CD14-positive monocyte (primary cell): ENCODE data around the gene ACTBL2. TPM values are rescaled to one million over a fixed set of nuclear protein-coding genes. Genes with fewer than 3 reads are reported as not detected.
"Not testable (repeated sequence)": the region's sequence is repeated elsewhere in the genome, so short reads cannot be mapped to it uniquely, and the experiment has no call there.

ENCODE experiments used
- DNase-seq, 3 donors: peaks; one replicate each; pipeline ENCODE4 v3.0.0-alpha.2; 2011 to 2022
- H2AFZ ChIP-seq: 2 replicates; pipeline ENCODE4 v1.6.0; 2012; ENCODE audit warnings: mild to moderate bottlenecking, low read depth, low read length, inconsistent platforms; ENCODE audit not compliant: insufficient read depth, poor library complexity, severe bottlenecking
- H3K27ac ChIP-seq, 2 donors: 1 replicate in 1 of 2; 2 replicates in 1 of 2; pipeline ENCODE4 v1.5.1; 2012 to 2013; ENCODE audit warnings: low read length in 2 of 2, control low read depth in 1 of 2, inconsistent platforms in 1 of 2, low read depth in 1 of 2, mild to moderate bottlenecking in 1 of 2
- H3K27me3 ChIP-seq, 2 donors: one replicate each; pipeline versions ENCODE4 v1.6.0 to v1.6.1; 2011 to 2013; ENCODE audit warnings: low read length in 2 of 2; ENCODE audit not compliant: control insufficient read depth in 2 of 2, insufficient read depth in 2 of 2
- H3K36me3 ChIP-seq, 2 donors: replicated peaks in 1 of 2; 1 replicate in 1 of 2; 2 replicates in 1 of 2; pipeline versions ENCODE4 v1.5.1 to v1.6.1; 2012 to 2013; ENCODE audit warnings: low read length in 2 of 2, control low read depth in 1 of 2, inconsistent platforms in 1 of 2, mild to moderate bottlenecking in 1 of 2; ENCODE audit not compliant: insufficient read depth in 2 of 2, control insufficient read depth in 1 of 2
- H3K4me1 ChIP-seq, 2 donors: 1 replicate in 1 of 2; 2 replicates in 1 of 2; pipeline versions ENCODE4 v1.5.1 to v1.6.1; 2012 to 2013; ENCODE audit warnings: low read length in 2 of 2, control low read depth in 1 of 2, inconsistent platforms in 1 of 2, mild to moderate bottlenecking in 1 of 2, moderate library complexity in 1 of 2; ENCODE audit not compliant: insufficient read depth in 2 of 2, control insufficient read depth in 1 of 2
- H3K4me2 ChIP-seq: replicated peaks from 2 replicates; pipeline ENCODE3; 2012; ENCODE audit warnings: low read length, moderate library complexity, mild to moderate bottlenecking; ENCODE audit not compliant: poor library complexity, severe bottlenecking; ENCODE audit errors: extremely low read depth
- H3K4me3 ChIP-seq, 3 experiments: fragments of 200-600 bp in 1 of 3; sonication (generic) in 1 of 3; replicated peaks in 1 of 3; 1 replicate in 2 of 3; 2 replicates in 1 of 3; pipeline ENCODE4 v1.5.1; 2011 to 2013; ENCODE audit warnings: low read length in 3 of 3, mild to moderate bottlenecking in 3 of 3, control low read depth in 2 of 3, low read depth in 2 of 3, inconsistent platforms in 1 of 3, moderate library complexity in 1 of 3
- H3K79me2 ChIP-seq: 2 replicates; pipeline ENCODE4 v1.6.0; 2012; ENCODE audit warnings: mild to moderate bottlenecking, control low read depth, inconsistent platforms, low read length, moderate library complexity; ENCODE audit not compliant: insufficient read depth
- H3K9ac ChIP-seq: 2 replicates; pipeline ENCODE4 v1.6.0; 2017; ENCODE audit warnings: low read length, mild to moderate bottlenecking; ENCODE audit not compliant: insufficient read depth, poor library complexity, severe bottlenecking
- H3K9me3 ChIP-seq, 2 donors: replicated peaks in 1 of 2; 1 replicate in 1 of 2; 2 replicates in 1 of 2; pipeline versions ENCODE4 v1.5.1 to v1.6.1; 2012 to 2013; ENCODE audit warnings: low read length in 2 of 2, control low read depth in 1 of 2; ENCODE audit not compliant: control insufficient read depth in 1 of 2, insufficient read depth in 1 of 2
- H4K20me1 ChIP-seq: 2 replicates; pipeline ENCODE4 v1.6.0; 2012; ENCODE audit warnings: mild to moderate bottlenecking, low read length, control low read depth, moderate library complexity; ENCODE audit not compliant: insufficient read depth
- H3K27ac Mint-ChIP-seq, 7 donors: one replicate each; pipeline ENCODE4 v1.8.0; 2020; ENCODE audit warnings: mild to moderate bottlenecking in 7 of 7, mixed read lengths in 7 of 7, moderate library complexity in 6 of 7, inconsistent platforms in 2 of 7
- H3K27me3 Mint-ChIP-seq, 3 donors: one replicate each; pipeline ENCODE4 v1.8.0; 2021 to 2022; ENCODE audit warnings: low read depth in 3 of 3, mild to moderate bottlenecking in 3 of 3, mixed read lengths in 3 of 3, moderate library complexity in 3 of 3, inconsistent platforms in 1 of 3
- H3K36me3 Mint-ChIP-seq, 2 donors: one replicate each; pipeline ENCODE4 v1.8.0; 2020; ENCODE audit warnings: mixed read lengths in 2 of 2, inconsistent platforms in 1 of 2, mild to moderate bottlenecking in 1 of 2
- H3K4me1 Mint-ChIP-seq: one replicate; pipeline ENCODE4 v1.8.0; 2020; ENCODE audit warnings: mild to moderate bottlenecking, mixed read lengths
- H3K4me3 Mint-ChIP-seq, 2 donors: one replicate each; pipeline ENCODE4 v1.8.0; 2020; ENCODE audit warnings: mild to moderate bottlenecking in 2 of 2, mixed read lengths in 2 of 2, moderate library complexity in 1 of 2
- H3K9me3 Mint-ChIP-seq, 7 donors: one replicate each; pipeline ENCODE4 v1.8.0; 2020 to 2022; ENCODE audit warnings: mixed read lengths in 7 of 7, mild to moderate bottlenecking in 6 of 7, moderate library complexity in 6 of 7, inconsistent platforms in 2 of 7
- CTCF ChIP-seq: fragments of 200-600 bp; IDR thresholded peaks from one replicate; pipeline ENCODE4 v1.8.0; 2022; ENCODE audit warnings: antibody characterized with exemption, mild to moderate bottlenecking
- WGBS: methylation state at CpG from one replicate; pipeline ENCODE4 v1.1.5; 2013; ENCODE audit warnings: missing lambda C conversion rate; ENCODE audit not compliant: insufficient coverage; 5-methylcytosine and 5-hydroxymethylcytosine counted together
- intact Hi-C, 2 donors: fragments of 100-400 bp; cut with micrococcal nuclease; formaldehyde crosslinking; loops; one replicate each; pipeline versions ENCODE4 v1.15.0 to v1.15.1; 2023
- polyA plus RNA-seq, 3 donors: library from polyadenylated mRNA; depleted of rRNA in 1 of 3; unstranded in 2 of 3; stranded (reverse) in 1 of 3; fragments of 300-500 nt in 2 of 3; fragments of >200 nt in 1 of 3; fragmentation: Illumina TruSeq in 2 of 3; gene quantifications; 1 replicate in 2 of 3; 2 replicates in 1 of 3; pipeline ENCODE4 v1.2.3, GENCODE V29; 2012 to 2021

The ACTBL2 gene
- polyA plus RNA-seq, 3 donors: not detected

- no peak for DNase-seq
- Histone ChIP-seq H3K36me3 (no peaks in the 10 kb centered on the region), H3K4me2 (no peak overlapping the region), H3K27ac (no peak overlapping the region), H2AFZ (no peak overlapping the region), H3K79me2 (no peaks in the 10 kb centered on the region), H3K27me3 (no peaks in the 10 kb centered on the region), H4K20me1 (no peaks in the 10 kb centered on the region), H3K4me3 (no peak overlapping the region), H3K4me1 (no peaks in the 10 kb centered on the region), H3K9me3 (peaks cover 6% of the 10 kb centered on the region in 2 donors), H3K9ac (no peak overlapping the region)
- H3K27me3 Mint-ChIP-seq: no peaks in the 10 kb centered on the region
- 83% methylated on average over 1 of the region's 6 CpGs for WGBS
- no peak overlapping the region for H3K27ac Mint-ChIP-seq
- no peaks in the 10 kb centered on the region for H3K36me3 Mint-ChIP-seq
- H3K4me3 Mint-ChIP-seq: no peak overlapping the region
- H3K4me1 Mint-ChIP-seq: no peaks in the 10 kb centered on the region
- intact Hi-C loops: no loop called here
- peaks cover 0 to 17% (median 5%) of the 10 kb centered on the region in 7 donors for H3K9me3 Mint-ChIP-seq
- TF ChIP-seq CTCF: no peak
Observed at GRCh38 chr5:57524348-57525060, 41.9 kb upstream of the ACTBL2 start.

- H4K20me1 ChIP-seq, H3K36me3 ChIP-seq, H3K27ac ChIP-seq, H3K4me2 ChIP-seq, intact Hi-C loops, H3K36me3 Mint-ChIP-seq, H3K4me3 Mint-ChIP-seq, H2AFZ ChIP-seq, H3K4me1 ChIP-seq, H3K4me3 ChIP-seq, H3K9ac ChIP-seq, H3K27me3 ChIP-seq, DNase-seq, H3K27me3 Mint-ChIP-seq, H3K4me1 Mint-ChIP-seq, H3K27ac Mint-ChIP-seq, H3K79me2 ChIP-seq: not testable (repeated sequence)
- peaks cover 6 to 15% of the 10 kb centered on the region in 2 donors for H3K9me3 ChIP-seq
- whole genome bisulfite sequencing: 100% methylated on average over 1 of the region's 4 CpGs
- peaks cover 9 to 29% (median 11%) of the 10 kb centered on the region in 7 donors for H3K9me3 Mint-ChIP-seq
Observed at GRCh38 chr5:57522477-57522876, 39.9 kb upstream of the ACTBL2 start.

- H4K20me1 ChIP-seq, H3K36me3 Mint-ChIP-seq, H3K79me2 ChIP-seq, H3K36me3 ChIP-seq, H3K4me1 ChIP-seq, H3K27ac ChIP-seq, DNase-seq, H3K4me3 ChIP-seq, H3K27me3 Mint-ChIP-seq, H2AFZ ChIP-seq, H3K27me3 ChIP-seq, intact Hi-C loops, H3K4me1 Mint-ChIP-seq, H3K27ac Mint-ChIP-seq, H3K4me3 Mint-ChIP-seq, H3K9ac ChIP-seq, H3K4me2 ChIP-seq: not testable (repeated sequence)
- 96% methylated on average over 14 of the region's 17 CpGs for WGBS
- peaks cover 10 to 31% (median 14%) of the 10 kb centered on the region in 7 donors for H3K9me3 Mint-ChIP-seq
- H3K9me3 ChIP-seq: peaks cover 6 to 15% of the 10 kb centered on the region in 2 donors
Observed at GRCh38 chr5:57518415-57518814, 35.8 kb upstream of the ACTBL2 start.
